ENCODE results near the gene TAL1.

The TAL1 gene

GRCh38 chr1:47229031-47229885 lies 2.8 kb downstream of the TAL1 start:
- DNase-seq, result no peak

DNA sequence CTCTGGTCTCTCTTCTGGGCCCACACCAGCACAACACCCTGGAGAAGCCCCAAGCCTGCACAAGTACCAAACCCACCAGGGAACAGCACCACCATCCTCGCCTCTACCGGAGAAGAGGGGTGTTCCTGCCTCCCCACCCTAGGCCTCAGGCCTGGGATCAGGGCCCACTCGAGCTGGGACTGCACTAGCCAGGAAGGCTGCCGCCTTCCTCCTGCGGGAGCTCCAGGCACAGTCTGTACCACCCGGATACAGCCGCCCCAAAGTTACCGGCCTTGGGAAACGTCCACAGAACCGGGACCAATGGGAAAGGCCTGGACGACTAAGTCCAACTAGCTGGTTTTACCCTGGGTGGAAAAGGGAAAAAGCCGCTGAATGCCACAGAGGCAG lies 3.4 kb downstream of the TAL1 start:
- DNase-seq, result no peak

GRCh38 chr1:47227341-47228232 lies 4.4 kb downstream of the TAL1 start:
- no peak for DNase-seq

DNA sequence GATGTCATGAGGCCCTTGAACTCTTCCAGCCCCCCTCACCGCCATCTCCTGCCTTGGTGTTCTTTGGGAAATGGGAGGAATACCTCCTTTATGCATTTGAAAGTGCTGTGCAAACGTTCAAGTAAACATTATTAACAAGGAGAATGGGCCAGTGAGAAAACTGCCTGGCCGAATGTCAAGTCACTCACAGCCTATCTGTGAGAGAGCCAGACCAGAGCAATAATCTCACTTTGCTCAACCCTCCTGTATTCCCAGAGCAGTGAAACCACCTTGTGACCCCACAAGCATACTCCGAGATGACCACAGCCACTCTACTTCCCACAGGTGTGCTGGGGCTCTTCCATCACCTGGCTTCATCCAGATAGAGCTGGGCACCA lies 5.2 kb downstream of the TAL1 start:
- no peak for DNase-seq

- DNase-seq, result no peak
Observed at GRCh38 chr1:47226121-47226838, 5.7 kb downstream of the TAL1 start.

- DNase-seq, result no peak
Observed at GRCh38 chr1:47225430-47226100, 6.5 kb downstream of the TAL1 start.

DNA sequence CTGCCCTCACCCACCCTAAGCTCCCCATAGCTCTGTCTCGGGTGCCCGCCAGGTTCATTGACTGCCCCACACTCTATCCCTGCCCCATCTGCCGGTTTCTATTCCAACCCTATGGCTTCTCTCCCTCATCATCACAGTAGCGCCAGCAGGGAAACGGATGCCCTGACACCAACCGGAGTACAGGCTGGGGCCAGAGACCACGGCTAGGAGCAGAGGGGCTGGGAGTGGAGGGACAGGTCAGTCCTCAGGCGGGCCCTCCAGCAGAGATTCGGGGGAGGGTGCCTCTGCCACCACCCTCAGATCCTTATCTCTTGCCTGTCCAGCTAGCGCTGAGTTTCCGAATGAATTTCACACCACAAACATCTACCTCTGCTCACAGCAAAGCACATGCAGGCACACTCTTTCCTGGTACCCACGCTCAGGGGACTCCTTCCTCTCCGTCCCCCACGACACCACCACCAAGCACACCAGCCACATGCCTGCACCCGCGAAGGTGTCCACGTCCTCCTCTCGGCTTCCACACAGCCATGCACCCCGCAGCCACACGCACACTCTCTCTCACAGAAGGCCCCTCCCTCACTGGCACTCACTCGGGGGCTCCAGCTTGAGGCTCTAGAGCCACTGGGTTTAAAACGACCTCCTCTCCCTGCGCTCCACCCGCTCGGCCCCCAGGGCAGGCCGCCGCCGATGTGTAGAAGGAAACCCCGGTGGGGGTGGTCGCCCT lies 7.2 kb downstream of the TAL1 start:
- no peak for DNase-seq

GRCh38 chr1:47223921-47224675 lies 7.9 kb downstream of the TAL1 start:
- no peak for DNase-seq

GRCh38 chr1:47223174-47223920 lies 8.7 kb downstream of the TAL1 start:
- DNase-seq, result no peak

- DNase-seq, result no peak
Observed at GRCh38 chr1:47222476-47222875, 9.5 kb downstream of the TAL1 start.

DNA sequence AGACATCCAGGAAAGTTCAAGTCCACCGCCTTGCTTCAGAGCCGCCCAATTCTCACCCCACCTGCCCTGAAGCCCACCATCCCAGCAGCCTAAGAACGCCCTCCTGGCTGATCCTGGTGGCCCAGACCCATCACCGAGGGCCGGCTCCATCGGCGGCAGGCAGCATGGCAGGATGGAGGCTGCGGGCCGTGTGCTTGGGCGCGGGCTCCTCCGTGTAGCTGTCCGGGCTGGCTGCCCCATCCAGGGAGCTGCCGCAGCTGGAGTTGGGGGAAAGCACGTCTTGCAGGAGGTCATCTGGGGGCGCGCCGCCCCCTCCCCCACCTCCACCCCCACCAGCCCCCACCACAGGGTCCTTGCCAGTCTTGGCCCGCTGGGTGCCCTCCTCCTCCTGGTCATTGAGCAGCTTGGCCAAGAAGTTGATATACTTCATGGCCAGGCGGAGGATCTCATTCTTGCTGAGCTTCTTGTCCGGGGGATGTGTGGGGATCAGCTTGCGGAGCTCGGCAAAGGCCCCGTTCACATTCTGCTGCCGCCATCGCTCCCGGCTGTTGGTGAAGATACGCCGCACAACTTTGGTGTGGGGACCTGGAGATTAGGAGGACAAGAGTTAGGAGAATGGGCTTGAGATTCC lies 12.3 kb downstream of the TAL1 start:
- no peak for DNase-seq

DNA sequence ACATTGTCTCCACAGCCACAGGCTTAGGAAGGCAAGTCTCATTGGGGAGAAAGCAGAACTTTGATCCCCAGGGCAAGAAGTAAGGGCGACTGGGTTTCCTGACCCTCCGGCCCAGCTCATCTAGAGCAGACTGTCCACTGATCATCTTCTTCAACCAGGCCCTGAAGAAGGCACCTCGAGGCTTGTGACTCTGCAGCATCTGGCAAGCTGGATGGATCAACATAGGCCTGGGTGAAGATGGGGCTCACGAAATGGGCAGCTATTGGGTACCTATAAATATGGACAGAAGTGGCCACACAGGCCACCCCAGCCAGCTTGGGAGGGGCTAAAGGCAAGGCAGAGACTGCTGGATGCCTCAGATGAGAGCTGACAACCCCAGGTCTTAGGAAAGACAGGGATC lies 13.0 kb downstream of the TAL1 start:
- no peak for DNase-seq

DNA sequence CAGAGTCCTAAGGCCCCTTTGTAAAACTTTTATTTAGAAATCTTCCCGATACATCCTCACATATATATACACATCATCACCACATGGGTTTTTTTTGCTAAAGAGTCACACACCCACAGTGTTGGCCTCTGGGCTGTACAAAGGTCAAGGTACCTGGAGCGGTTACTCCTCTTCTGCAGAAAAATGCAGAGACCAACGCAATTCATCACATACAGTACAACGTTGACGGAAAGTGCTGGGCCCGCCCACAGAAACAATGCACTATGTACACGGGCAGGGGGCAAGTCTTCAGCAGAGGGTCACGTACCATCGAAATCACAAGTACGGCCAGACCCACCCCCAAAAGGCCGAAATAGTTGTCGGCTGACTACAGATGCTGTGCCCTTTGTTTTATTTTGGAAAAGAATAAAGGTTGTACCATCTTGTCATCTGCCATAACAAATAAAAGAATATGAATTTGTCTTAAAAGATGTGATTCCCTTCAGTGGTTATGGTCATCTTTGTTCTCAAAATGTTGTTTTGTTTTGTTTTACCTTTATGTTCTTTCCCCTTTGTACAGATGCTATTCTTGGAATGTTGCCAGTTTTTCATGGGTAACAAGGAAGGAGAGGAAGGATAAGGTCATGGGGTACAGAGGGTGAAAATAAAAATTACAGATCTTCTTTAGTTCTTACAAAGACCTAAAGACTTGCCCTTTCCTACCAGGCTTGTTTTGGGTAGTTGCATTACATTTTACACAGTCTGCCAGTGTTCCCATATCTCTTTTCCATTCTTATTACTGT lies 15.6 kb downstream of the TAL1 start:
- no peak for DNase-seq

DNA sequence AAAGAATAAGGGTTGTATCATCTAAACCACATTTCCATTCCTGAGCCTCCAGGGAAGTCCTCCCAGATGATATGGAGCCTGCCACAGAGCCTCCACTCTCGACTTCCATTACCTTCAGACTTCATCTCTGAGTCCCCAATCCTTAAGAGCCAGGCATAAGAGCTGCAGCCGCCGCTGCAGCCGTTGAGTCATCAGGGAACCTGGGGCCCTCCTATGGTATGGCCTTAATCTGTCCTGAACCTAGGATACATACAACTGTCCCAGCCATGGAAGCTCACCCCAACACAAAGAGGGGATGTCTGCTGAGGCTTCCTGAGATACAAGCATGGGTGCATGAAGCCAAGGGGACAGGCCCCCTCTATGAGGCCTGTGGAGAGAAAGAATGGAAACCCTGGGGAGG lies 16.3 kb downstream of the TAL1 start:
- DNase-seq, result no peak

GRCh38 chr1:47214549-47214948 lies 17.5 kb downstream of the TAL1 start:
- DNase-seq, result no peak

- DNase-seq, result no peak
Observed at GRCh38 chr1:47213230-47213963, 18.6 kb downstream of the TAL1 start.

GRCh38 chr1:47212636-47213229 lies 19.3 kb downstream of the TAL1 start:
- no peak for DNase-seq

GRCh38 chr1:47211796-47212269 lies 20.2 kb downstream of the TAL1 start:
- DNase-seq, result peak in 1 of 2 donors; percentile 46
